GM19467 (cell line): ENCODE data around the gene PPDPF.

Experiments
- ATAC-seq: cut with Tn5 transposase; IDR thresholded peaks from one replicate; pipeline ENCODE4 v1.9.1; 2021; ENCODE audit warnings: mild to moderate bottlenecking, moderate library complexity; ENCODE audit not compliant: unreplicated experiment

Gene PPDPF

DNA sequence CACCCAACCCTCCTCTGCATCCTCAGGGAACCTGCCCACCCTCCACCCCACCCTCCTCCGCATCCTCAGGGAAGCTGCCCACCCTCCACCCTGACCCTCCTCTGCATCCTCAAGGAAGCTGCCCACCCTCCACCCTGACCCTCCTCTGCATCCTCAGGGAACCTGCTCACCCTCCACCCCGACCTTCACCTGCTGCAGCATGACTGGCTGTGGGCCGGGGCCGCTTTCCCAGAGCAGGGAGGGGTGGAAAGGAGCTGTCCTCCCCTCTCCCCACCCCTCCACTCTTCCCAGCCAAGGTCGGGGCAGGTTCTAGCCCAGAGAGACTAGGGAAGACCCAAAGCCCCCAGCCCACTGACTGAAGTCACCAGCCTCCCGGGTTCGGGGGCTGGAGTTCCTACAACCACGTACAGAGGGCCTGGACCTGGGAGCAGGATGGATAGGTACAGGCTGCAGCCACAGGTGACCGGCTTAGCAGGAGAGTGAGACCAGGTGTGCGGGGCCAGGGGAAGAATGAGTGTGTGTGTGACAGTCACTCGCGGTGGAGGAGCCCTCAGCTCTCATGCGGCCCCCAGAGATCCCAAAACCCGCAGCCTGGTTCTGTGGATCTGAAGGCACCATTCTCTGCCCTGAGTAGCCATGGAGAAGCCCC is 33.3 kb upstream of the PPDPF start:
- ATAC-seq = no peak

DNA sequence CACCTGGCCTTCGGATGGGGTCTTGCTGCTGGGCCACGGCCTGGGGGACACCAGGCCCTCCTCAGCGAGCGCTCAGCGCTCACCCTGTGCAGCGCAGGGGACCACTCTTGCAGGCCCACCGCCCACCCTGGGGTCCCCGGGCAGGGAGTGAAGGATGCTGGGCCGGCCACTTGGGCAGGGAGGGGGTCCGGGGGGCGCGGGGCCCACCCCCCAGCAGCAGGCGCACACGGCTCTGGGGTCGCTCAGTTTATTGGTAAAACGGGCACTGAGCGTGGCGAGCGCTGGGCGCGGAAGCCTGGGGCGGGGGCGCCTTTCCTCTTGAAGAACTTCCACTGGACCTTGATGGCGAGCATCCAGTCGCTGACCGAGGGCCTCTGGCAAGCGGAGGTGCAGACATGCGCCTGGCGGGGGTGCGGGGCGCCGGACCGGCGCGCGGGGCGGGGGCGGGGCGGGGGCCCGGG is 32.8 kb upstream of the PPDPF start:
- ATAC-seq = no peak

DNA sequence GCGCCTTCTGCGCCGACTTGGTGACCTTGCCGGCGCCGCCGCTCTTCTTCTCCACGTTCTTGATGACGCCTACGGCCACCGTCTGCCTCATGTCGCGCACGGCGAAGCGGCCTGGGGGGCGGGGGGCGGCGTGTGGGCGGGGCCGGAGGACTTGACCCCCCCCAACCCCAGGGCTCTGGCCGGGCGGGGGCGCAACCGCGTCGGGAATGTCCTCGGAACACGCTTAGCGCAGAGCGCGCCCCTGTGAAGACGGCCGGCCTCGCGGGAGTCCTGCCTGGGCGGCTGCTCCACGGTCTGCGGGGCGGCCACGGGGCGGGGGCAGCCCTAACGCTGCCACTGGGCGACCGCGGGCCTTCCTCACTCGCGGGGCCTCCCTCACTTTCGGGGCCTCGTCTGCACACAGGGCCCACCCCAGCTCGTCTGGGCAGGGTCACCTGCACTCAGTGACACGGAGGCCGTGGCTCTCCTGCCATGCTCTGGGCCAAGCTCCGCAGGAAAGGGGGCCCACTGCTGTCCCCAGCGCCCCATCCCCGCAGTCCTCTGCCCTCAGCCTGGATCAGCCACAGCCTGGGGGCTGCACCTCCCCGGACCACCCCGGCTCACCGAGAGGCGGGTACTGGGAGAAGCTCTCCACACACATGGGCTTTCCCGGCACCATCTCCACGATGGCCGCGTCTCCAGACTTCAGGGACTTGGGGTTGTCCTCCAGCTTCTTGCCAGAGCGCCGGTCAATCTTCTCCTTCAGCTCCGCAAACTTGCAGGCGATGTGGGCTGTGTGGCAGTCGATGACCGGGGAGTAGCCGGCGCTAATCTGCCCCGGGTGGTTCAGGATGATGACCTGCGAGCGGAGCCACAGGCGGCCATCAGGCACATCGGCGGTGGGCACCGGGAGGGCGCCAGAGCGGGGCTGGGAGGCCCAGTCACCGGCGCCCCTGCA is 32.0 kb upstream of the PPDPF start:
- no peak for ATAC-seq

DNA sequence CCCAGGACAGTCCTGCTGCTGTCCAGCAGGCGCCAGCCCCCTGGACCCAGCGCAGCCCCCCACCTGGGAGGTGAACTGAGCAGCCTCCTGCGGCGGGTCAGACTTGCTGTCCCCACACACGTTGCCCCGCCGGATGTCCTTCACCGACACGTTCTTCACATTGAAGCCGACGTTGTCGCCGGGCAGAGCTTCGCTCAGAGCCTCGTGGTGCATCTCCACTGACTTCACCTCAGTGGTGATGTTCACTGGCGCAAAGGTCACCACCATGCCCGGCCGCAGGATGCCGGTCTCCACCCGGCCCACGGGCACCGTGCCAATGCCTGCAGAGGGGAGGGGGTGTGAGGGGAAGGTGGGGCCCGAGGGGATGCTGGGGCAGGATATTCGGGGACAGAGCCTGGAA is 30.1 kb upstream of the PPDPF start:
- ATAC-seq = no peak

DNA sequence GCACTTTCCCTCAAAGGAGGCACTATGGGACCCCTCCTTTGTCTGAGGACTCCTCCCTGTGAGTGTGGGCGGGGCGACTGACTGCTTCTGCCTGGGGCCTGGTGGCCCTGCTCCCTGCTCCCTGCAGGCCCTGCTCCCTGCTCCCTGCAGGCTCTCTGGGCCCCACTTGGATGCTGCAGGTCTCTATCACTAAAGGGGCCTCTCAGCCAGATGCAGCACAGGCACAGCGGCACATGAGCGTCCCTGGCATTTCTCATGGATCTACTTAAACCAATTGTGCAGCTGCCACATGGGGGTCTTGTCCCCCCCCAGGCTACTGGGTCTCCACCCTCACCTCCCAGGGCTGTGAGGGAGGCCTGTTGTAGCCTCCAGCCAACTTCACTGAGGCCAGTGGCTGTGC is 29.5 kb upstream of the PPDPF start:
- ATAC-seq = no peak

DNA sequence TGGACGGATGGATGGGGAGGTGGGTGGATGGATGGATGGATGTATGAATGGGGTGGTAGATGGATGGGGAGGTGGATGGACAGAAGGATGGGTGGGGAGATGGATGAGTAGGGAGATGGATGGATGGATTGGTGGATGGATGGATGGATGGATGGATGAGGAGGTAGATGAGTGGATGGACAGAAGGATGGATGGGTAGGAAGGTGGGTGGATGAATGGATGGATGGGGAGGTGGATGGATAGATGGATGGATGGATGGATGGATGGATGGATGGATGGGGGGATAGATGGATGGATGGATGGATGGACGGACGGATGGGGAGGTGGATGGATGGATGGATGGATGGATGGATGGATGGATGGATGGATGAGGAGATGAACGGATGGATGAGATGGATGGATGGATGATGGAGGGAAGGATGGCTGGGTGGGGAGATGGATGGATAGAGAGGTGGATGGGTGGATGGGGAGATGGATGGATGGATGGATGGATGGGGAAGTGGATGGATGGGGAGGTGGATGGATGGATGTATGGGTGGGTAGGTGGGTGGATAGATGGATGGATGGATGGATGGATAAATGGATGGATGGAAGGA is 28.8 kb upstream of the PPDPF start:
- ATAC-seq = no peak

DNA sequence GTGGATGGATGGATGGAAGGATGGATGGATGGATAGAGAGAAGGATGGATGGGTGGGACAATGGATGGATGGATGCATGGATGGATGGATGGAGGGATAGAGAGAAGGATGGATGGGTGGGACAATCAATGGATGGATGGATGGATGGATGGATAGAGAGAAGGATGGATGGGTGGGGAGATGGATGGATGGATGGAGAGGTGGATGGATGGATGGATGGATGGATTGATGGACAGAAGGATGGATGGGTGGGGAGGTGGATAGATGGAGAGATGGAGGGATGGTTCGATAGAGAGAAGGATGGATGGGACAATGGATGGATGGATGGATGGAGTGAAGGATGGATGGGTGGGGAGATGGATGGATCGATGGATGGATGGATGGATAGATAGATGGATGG is 28.0 kb upstream of the PPDPF start:
- ATAC-seq = no peak

DNA sequence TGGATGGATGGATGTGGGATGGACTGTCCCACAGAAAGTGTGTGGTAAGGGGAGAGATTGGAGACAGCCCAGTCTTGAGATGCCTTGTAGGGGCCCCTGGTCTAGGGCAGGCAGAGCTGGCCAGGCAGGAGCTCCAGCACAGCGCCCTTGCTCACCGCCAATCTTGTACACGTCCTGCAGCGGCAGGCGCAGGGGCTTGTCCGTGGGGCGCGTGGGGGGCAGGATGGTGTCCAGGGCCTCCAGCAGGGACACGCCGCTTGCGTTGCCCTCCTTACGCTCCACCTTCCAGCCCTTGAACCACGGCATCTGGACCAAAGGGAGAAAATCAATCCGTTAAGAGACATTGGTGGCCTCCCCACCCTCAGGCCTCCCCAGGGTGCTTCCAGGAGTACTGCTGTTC is 27.6 kb upstream of the PPDPF start:
- no peak for ATAC-seq

DNA sequence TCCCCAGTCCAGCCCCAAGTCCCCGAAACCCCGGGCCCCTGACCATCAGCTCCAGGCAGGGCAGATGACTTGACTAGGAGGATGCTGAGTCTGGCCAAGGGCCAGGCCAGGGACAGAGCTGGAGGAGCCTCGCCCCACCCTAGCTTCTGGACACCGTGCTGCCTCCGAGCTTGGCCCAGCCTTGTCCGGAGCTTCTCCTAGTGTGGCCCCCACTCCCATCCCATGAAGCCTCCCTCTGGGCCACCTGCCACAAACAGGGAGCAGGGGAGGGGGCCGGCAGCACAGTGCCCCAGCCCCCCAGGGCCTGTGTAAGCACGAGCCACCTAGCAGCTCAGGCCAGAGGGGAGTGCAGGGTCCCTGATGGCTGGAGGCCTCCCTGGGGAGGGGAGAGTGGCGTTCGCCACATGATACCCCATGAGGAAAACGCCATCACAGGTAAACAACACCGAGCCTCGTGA is 27.0 kb upstream of the PPDPF start:
- ATAC-seq = no peak

DNA sequence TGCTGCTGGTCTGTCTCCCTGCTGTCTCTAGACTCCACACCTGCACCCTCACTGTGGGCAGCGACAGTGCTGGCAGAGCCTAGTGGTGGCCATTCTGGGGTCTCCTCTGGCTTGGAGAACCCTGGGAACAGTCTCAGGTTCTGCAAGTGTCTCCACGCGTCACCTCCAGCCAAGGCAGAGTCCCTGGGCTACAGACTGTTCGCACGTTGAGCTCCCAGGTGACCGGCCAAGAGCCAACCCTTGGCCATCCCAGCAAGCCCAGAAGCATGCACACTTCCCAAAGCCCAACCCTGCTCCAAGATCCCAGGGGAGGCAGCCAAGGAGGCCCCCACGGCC is 26.5 kb upstream of the PPDPF start:
- no peak for ATAC-seq

DNA sequence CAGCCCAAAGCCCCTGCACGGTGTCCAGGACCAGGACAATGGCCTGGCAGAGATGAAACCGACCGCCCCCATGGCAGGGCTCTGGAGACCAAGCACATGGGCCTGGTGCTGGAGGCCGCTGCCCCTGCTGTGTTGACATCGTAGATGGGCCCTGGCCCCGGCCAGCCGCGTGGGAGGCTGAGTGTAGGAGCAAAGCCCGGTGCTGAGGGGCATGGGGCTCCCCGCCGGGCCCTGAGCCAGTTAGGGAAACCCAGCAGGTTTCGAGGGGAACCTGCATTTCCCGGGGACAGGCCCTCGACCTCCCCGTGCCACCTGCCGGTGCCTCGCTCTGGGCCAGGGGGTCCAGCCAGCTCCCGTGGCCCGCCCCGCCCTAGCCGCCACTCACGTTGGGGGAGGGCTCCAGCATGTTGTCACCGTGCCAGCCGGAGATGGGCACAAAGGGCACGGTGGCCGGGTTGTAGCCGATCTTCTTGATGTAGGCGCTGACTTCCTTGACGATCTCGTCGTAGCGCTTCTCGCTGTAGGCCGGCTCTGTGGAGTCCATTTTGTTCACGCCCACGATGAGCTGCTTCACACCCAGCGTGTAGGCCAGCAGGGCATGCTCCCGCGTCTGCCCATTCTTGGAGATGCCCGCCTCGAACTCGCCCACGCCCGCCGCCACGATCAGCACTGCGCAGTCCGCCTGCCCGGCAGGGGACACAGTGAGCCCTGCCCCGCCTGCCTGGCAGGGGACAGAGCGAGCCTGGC is 26.0 kb upstream of the PPDPF start:
- no peak for ATAC-seq

DNA sequence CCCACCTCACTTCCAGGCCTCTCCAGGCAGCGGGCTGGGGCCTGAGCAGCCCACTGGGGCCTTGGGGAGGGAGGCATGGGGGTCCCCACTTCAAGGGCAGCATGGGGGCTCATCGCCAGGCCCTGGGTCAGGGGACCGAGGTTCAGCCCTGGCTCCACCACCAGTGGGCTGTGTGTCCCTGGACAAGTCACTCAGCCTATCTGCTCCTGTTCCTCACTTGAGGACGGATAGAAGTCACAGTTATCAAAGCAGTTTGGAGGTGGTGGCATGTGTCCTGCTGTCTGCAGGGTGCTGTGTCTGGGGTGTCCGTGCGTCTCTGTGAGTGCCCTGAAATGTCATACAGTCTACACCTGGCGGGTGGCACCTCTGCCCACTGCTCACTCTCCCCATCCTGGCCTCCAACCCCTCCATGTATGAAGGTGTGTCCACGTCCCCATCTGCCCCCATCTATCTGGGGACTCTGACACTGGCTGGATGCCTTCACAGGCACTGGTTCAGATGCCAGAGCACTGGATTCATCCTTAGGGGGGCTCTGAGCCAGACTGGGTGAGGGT is 25.3 kb upstream of the PPDPF start:
- ATAC-seq = no peak

DNA sequence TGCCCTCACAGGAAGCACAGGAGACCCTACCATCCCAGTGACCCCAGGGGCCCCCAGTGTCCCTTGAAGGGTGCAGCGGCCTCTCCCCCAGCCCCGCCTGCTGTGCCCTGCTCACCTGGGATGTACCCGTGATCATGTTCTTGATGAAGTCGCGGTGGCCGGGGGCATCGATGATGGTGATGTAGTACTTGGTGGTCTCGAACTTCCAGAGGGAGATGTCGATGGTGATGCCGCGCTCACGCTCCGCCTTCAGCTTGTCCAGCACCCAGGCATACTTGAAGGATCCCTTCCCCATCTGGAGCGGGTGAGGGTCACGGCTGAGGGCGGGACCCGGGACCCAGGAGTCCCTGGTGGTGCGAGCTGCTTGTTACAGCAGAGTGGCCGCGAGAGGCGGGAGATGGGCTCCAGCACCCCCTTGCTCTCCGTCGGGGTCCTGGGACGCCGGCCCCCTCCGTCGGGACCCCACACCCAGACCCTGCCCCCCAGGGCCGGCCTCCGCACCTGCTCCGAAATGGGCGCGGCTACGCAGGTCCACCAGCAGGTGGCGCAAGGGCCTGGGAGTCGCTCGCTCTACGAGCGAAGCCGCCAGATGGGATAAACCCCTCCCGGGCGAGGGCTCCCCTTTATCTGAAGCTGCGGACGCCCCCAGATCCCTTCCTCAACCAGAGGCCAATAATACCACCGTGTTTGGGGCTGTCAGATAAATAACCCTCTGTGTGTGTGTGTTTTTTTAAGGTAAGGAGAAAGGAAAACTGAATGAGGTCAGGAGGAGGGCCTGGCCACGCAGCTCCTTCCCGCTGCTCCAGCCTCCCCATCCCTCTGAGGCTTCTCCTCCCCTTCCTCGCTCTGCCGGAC is 24.6 kb upstream of the PPDPF start:
- no peak for ATAC-seq

DNA sequence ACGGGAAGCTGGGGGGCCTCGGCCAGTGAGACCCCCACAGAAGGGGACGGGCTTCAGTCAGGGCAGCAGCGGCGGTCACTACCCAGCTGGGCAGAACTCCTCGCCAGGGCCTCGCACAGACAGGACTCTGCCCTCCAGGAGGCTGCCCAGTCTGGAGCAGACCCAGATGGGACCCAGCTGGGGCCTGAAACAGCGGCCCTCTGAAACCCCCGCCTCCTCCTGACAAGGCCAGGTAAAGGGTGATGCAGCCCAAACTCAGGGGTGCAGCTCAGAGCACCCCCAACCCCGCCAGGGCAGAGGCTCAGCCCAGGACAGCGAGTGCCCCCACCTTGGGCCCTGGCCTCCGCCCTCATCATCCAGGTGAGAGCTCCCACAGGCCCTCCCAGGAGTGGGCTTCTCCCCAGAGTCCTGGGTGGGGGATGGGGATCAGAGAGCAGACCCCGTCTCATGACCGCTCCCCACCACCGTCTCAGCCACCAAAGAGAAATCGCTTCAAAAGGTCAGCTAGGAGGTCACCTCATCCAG is 23.9 kb upstream of the PPDPF start:
- no peak for ATAC-seq

DNA sequence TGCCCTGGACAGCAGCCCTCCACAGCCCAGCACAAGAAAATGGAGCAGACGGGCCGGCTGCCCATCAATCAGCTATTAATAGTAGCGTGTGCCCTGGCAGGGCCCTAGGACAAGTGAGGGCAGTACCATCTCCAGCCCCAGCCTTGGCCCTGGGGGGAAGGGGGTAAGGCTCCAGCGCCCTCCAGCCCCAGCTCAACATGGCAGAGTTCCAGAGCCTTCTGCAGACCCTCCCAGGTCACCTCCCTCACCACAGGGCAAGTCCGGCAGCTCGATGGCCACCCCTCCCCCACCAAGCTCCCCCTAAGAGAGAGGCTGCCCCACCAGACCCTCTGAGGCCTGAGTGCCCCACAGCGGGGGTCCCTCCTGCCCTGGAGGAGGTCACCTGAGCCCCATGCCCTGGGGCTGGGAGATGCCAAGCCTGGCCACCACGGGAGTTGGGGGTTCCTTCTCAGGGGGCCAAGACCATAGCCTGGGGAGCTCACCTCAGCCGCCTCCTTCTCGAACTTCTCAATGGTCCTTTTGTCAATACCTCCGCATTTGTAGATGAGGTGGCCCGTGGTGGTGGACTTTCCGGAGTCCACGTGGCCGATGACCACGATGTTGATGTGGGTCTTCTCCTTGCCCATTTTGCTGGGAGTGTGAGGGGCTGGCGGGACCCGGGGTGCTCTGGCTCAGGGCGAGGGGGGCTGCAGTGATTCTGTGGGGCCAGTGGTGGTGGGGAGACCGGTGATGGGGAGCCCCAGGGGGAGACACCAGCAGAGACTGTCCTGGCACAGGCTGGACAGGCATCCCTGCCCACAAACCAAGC is 23.2 kb upstream of the PPDPF start:
- ATAC-seq = no peak

DNA sequence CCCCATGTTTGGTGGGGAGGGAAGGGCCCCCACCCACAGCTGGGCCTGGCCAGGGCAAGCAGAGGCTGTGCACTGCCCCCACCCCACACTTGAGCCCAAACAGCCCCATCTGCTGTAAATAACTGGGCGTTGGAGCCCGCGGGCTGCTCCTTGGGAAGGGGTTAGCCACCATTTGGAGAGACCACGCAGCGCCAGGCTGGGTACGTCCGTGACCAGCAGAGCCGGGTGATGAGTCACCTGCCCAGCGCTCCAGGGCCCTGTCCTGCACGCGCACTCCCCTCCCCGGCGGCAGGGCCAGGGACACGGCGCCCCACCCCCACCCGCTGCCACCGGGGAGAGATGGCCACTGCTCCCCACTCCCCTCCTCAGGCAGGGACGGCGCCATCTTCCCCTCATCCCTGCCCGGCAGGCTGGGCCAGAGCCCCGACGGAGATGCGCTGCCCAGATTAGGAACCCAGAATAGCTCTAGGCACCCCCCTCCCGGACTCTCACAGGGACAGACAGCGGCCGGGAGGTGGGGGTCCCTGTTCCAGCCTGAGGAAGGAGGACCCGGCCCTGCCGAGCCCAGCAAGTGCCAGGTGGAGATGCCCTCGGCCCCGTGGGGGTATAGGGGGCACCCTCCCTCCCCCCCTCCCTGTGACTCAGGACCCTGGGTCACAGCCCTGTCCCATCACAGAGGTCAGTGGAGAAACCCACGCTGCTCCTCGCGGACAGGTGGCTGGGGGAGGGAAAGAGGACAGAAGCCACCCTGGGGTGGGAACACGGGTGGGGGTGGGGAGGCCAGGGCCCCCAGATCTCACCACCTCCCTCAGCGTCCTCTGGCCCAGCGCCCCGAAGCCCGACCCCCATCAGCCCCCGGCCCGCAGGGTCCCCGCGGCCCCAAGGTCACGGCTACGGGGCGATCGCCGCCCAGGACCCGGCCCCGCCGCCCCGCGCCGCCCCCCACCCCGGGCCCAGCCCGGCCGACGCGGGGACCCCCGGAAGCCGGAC is 22.3 kb upstream of the PPDPF start:
- ATAC-seq = no peak

DNA sequence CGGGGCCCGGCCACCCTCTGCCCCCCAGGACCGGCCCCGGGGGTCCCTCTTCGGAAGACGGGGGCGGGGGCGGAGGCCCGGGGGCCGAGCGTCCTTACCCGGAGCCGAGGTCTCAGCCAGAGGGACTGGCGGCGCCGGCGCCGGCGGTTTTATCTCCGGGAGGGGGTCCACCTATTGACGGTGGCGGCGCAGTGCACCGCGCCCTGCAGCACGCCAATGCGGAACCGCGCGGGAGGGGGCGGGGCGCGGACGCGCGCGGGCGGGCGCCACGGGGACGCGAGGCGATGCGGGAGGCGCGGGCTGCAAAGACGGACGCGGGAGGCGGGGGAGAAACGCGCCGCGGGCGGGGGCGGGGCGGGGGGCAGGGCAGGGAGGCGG is 21.6 kb upstream of the PPDPF start, which contains the start of gene EEF1A2:
EEF1A2 (minus strand) TSS at position 124 of the 378 bp plus-strand sequence. CDS start 1,320 bp downstream, outside the sequence.
- no peak for ATAC-seq
